Prostate gland (tissue), 2 donors: Measurements from ENCODE around the gene SOX8. TPM values are rescaled to one million over a fixed set of nuclear protein-coding genes. Genes with fewer than 3 reads are reported as not detected.

Experiments
- DNase-seq: peaks from one replicate; pipeline ENCODE4 v3.0.0-alpha.2; 2019; ENCODE audit warnings: low spot score
- H3K27ac ChIP-seq, 2 donors: fragments of 200-600 bp; sonication (generic); 2 replicates each; pipeline ENCODE4 v1.5.1; 2017 to 2019
- H3K27me3 ChIP-seq: fragments of 200-600 bp; sonication (generic); replicated peaks from 2 replicates; pipeline ENCODE4 v1.5.1; 2019; ENCODE audit not compliant: insufficient read depth
- H3K36me3 ChIP-seq, 2 donors: fragments of 200-600 bp; sonication (generic); 1 replicate in 1 of 2; 2 replicates in 1 of 2; pipeline versions ENCODE4 v1.5.1 to v1.8.1; 2017 to 2019
- H3K4me1 ChIP-seq: fragments of 200-600 bp; sonication (generic); replicated peaks from 2 replicates; pipeline ENCODE4 v1.5.1; 2019
- H3K4me3 ChIP-seq, 2 donors: fragments of 200-600 bp; sonication (generic); 2 replicates each; pipeline ENCODE4 v1.5.1; 2017 to 2019
- H3K9me3 ChIP-seq: fragments of 200-600 bp; sonication (generic); 2 replicates; pipeline ENCODE4 v1.5.1; 2017
- CTCF ChIP-seq, 4 experiments: fragments of 200-600 bp in 2 of 4; fragments of 450-650 bp in 2 of 4; sonication (generic) in 2 of 4; IDR thresholded peaks; 1 replicate in 3 of 4; 2 replicates in 1 of 4; pipeline ENCODE4 v1.5.1; 2016 to 2019; ENCODE audit warnings: antibody characterized with exemption in 4 of 4, mild to moderate bottlenecking in 2 of 4, moderate library complexity in 2 of 4
- POLR2A ChIP-seq: fragments of 450-650 bp; IDR thresholded peaks from one replicate; pipeline ENCODE4 v1.6.1; 2016; ENCODE audit warnings: antibody characterized with exemption, mild to moderate bottlenecking
- POLR2AphosphoS5 ChIP-seq: sonication (generic); formaldehyde crosslinking; IDR thresholded peaks from one replicate; pipeline ENCODE4 v1.6.1; 2017; ENCODE audit warnings: antibody characterized with exemption
- WGBS: methylation state at CpG from one replicate; pipeline ENCODE4 v1.1.5; 2018; 5-methylcytosine and 5-hydroxymethylcytosine counted together
- intact Hi-C: fragments of 100-400 bp; cut with DNase I; formaldehyde crosslinking; loops from one replicate; pipeline ENCODE4 v1.14.2; 2022
- total RNA-seq, 2 donors: library from RNA; depleted of rRNA; stranded (reverse); fragments of >200 nt; gene quantifications; one replicate each; pipeline ENCODE4 v1.1.0, GENCODE V29; 2016

The SOX8 gene
- total RNA-seq, 2 donors from 2014 or later: 0.59 to 11.9 TPM

GRCh38 chr16:986411-986810 lies 4.8 kb downstream of the SOX8 start:
- TF ChIP-seq CTCF (IDR thresholded peaks at IDR 0.05) (no peak), POLR2A (no peak), POLR2AphosphoS5 (no peak)
- H3K4me1 ChIP-seq: no peaks in the 10 kb centered on the region
- DNase-seq: no peak
- peaks cover 6% of the 10 kb centered on the region for H3K27me3 ChIP-seq
- no peak overlapping the region for H3K27ac ChIP-seq
- intact Hi-C loops: no loop called here
- no peak overlapping the region for H3K4me3 ChIP-seq
- 72% methylated on average over 8 of the region's 8 CpGs for WGBS
- H3K36me3 ChIP-seq: no peaks in the 10 kb centered on the region
- no peaks in the 10 kb centered on the region for H3K9me3 ChIP-seq

GRCh38 chr16:986925-987582 lies 5.5 kb downstream of the SOX8 start:
- intact Hi-C loops: no loop called here
- no peak overlapping the region for H3K27ac ChIP-seq
- no peak overlapping the region for H3K4me3 ChIP-seq
- TF ChIP-seq POLR2AphosphoS5 (no peak), CTCF (IDR thresholded peaks at IDR 0.05) (no peak), POLR2A (no peak)
- WGBS: 45% methylated on average over 44 of the region's 44 CpGs
- no peak for DNase-seq
- peaks cover 6% of the 10 kb centered on the region for H3K27me3 ChIP-seq
- H3K36me3 ChIP-seq: no peaks in the 10 kb centered on the region
- no peaks in the 10 kb centered on the region for H3K9me3 ChIP-seq
- H3K4me1 ChIP-seq: no peaks in the 10 kb centered on the region

- Histone ChIP-seq H3K27ac (no peak overlapping the region), H3K27me3 (peaks cover 6% of the 10 kb centered on the region), H3K36me3 (no peaks in the 10 kb centered on the region), H3K4me1 (no peaks in the 10 kb centered on the region), H3K9me3 (no peaks in the 10 kb centered on the region), H3K4me3 (no peak overlapping the region)
- no peak for DNase-seq
- WGBS: 53% methylated on average over 11 of the region's 17 CpGs
- TF ChIP-seq POLR2AphosphoS5 (no peak), POLR2A (no peak), CTCF (IDR thresholded peaks at IDR 0.05) (no peak)
- intact Hi-C loops: no loop called here
These were observed 6.3 kb downstream of the SOX8 start for GRCh38 chr16:987906-988305.

- Histone ChIP-seq H3K9me3 (no peaks in the 10 kb centered on the region), H3K27me3 (peaks cover 3% of the 10 kb centered on the region), H3K4me3 (no peak overlapping the region), H3K36me3 (no peaks in the 10 kb centered on the region), H3K27ac (no peak overlapping the region), H3K4me1 (no peaks in the 10 kb centered on the region)
- no peak for DNase-seq
- 82% methylated on average over 31 of the region's 35 CpGs for WGBS
- TF ChIP-seq POLR2A (no peak), POLR2AphosphoS5 (no peak), CTCF (IDR thresholded peaks at IDR 0.05) (no peak)
- intact Hi-C loops: no loop called here
These were observed 7.1 kb downstream of the SOX8 start for GRCh38 chr16:988471-989353.
